Loucy (cell line): ENCODE measurements around the gene SCAP.

Source experiments
- EZH2phosphoT487 ChIP-seq: fragments of 200-600 bp; IDR thresholded peaks from 2 replicates; pipeline ENCODE4 v1.6.1; 2018; ENCODE audit warnings: antibody characterized with exemption, mild to moderate bottlenecking, moderate library complexity, borderline replicate concordance
- TF ChIP-seq, protein P1 (sequence below): fragments of 200-600 bp; sonication (generic); conservative IDR thresholded peaks from 2 replicates; pipeline ENCODE4 v1.5.1; 2014; ENCODE audit warnings: mild to moderate bottlenecking, antibody characterized with exemption, low read length

DNA sequence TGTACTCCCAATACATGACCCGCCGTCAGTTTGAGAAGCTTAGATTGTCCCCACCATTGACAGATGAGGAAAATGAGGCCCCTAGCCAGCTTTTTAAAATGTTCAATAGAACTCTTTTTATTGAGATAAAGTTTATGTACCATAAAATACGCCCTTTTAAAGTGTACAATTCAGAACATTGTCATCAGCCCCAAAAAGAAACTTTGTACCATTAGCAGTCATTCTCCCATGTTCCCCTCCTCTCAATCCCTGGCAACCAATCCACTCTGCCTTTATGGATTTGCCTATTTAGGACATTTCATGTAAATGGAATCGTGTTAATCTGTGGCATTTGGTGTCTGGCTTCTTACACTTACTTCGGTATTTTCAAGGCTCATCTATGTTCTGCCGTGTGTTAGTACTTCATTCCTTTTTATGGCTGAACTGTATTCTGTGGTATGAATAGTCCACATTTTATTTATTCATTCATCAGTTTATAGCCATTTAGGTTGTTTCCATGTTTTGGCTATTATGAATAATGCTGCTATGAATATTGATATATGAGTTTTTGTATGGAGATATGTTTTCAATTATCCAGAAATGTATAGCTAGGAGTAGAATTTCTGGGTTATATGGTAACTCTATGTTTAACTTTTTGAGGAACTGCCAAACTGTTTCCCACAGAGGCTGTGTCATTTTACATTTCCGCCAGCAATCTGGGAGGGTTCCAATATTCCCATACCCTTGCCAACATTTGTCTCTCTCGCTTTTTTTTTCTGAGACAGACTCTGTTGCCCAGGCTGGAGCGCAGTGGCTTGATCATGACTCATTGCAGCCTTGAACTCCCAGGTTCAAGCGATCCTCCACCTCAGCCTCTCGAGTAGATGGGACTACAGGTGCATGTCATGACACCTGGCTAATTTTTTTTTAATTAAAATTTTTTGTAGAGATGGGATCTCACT lies 110.3 kb downstream of the SCAP start:
- TF ChIP-seq, protein P1, sequence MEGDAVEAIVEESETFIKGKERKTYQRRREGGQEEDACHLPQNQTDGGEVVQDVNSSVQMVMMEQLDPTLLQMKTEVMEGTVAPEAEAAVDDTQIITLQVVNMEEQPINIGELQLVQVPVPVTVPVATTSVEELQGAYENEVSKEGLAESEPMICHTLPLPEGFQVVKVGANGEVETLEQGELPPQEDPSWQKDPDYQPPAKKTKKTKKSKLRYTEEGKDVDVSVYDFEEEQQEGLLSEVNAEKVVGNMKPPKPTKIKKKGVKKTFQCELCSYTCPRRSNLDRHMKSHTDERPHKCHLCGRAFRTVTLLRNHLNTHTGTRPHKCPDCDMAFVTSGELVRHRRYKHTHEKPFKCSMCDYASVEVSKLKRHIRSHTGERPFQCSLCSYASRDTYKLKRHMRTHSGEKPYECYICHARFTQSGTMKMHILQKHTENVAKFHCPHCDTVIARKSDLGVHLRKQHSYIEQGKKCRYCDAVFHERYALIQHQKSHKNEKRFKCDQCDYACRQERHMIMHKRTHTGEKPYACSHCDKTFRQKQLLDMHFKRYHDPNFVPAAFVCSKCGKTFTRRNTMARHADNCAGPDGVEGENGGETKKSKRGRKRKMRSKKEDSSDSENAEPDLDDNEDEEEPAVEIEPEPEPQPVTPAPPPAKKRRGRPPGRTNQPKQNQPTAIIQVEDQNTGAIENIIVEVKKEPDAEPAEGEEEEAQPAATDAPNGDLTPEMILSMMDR, result no peak
- no peak for TF ChIP-seq EZH2phosphoT487
